Measurements from ENCODE around the gene FRAS1. TPM values are rescaled to one million over a fixed set of nuclear protein-coding genes. Genes with fewer than 3 reads are reported as not detected.
"Not testable (repeated sequence)": the region's sequence is repeated elsewhere in the genome, so short reads cannot be mapped to it uniquely, and the experiment has no call there.

FRAS1 gene
- total RNA-seq, 1 experiment from 2014 or later: 0.23 TPM

- no peak for DNase-seq (ENCODE audit: low read depth, low spot score)
- no peaks in the 10 kb centered on the region for H3K27me3 ChIP-seq (ENCODE audit: control insufficient read depth, insufficient read depth, low read length)
- ChIA-PET CTCF (no interaction called here), POLR2A (no interaction called here)
- no TSS peak for BruUV-seq (replicated peaks)
- H3K27ac ChIP-seq (ENCODE audit: low read length): no peak overlapping the region
- no peak for ATAC-seq
- H3K4me1 ChIP-seq (ENCODE audit: control insufficient read depth, insufficient read depth, low read length): no peaks in the 10 kb centered on the region
- TF ChIP-seq POLR2AphosphoS5 (IDR thresholded peaks at IDR 0.05; ENCODE audit: low read depth, low read length): no peak
- TF ChIP-seq, protein P1, sequence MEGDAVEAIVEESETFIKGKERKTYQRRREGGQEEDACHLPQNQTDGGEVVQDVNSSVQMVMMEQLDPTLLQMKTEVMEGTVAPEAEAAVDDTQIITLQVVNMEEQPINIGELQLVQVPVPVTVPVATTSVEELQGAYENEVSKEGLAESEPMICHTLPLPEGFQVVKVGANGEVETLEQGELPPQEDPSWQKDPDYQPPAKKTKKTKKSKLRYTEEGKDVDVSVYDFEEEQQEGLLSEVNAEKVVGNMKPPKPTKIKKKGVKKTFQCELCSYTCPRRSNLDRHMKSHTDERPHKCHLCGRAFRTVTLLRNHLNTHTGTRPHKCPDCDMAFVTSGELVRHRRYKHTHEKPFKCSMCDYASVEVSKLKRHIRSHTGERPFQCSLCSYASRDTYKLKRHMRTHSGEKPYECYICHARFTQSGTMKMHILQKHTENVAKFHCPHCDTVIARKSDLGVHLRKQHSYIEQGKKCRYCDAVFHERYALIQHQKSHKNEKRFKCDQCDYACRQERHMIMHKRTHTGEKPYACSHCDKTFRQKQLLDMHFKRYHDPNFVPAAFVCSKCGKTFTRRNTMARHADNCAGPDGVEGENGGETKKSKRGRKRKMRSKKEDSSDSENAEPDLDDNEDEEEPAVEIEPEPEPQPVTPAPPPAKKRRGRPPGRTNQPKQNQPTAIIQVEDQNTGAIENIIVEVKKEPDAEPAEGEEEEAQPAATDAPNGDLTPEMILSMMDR (IDR thresholded peaks at IDR 0.05): no peak
- no peak for TF ChIP-seq SIN3A (IDR thresholded peaks at IDR 0.05; ENCODE audit: borderline replicate concordance, insufficient read depth, low read depth, low read length)
- TF ChIP-seq, protein P2, sequence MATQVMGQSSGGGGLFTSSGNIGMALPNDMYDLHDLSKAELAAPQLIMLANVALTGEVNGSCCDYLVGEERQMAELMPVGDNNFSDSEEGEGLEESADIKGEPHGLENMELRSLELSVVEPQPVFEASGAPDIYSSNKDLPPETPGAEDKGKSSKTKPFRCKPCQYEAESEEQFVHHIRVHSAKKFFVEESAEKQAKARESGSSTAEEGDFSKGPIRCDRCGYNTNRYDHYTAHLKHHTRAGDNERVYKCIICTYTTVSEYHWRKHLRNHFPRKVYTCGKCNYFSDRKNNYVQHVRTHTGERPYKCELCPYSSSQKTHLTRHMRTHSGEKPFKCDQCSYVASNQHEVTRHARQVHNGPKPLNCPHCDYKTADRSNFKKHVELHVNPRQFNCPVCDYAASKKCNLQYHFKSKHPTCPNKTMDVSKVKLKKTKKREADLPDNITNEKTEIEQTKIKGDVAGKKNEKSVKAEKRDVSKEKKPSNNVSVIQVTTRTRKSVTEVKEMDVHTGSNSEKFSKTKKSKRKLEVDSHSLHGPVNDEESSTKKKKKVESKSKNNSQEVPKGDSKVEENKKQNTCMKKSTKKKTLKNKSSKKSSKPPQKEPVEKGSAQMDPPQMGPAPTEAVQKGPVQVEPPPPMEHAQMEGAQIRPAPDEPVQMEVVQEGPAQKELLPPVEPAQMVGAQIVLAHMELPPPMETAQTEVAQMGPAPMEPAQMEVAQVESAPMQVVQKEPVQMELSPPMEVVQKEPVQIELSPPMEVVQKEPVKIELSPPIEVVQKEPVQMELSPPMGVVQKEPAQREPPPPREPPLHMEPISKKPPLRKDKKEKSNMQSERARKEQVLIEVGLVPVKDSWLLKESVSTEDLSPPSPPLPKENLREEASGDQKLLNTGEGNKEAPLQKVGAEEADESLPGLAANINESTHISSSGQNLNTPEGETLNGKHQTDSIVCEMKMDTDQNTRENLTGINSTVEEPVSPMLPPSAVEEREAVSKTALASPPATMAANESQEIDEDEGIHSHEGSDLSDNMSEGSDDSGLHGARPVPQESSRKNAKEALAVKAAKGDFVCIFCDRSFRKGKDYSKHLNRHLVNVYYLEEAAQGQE (IDR thresholded peaks at IDR 0.05; ENCODE audit: insufficient read depth in 1 of 2, low read depth in 2 of 2, low read length in 1 of 2): no peak
- no peak for TF ChIP-seq TCF7L2 (IDR thresholded peaks at IDR 0.05; ENCODE audit: low read depth, low read length)
- H3K9me3 ChIP-seq (ENCODE audit: control insufficient read depth, insufficient read depth, low read depth, low read length): no peaks in the 10 kb centered on the region
- in situ Hi-C loops (cut with HindIII; ENCODE audit: low pct_unique_long_range_greater_than_20kb, low sequenced_read_pairs): no loop called here
- no peak overlapping the region for H3K4me3 ChIP-seq (ENCODE audit: low read depth in 2 of 2, low read length in 2 of 2)
- H3K36me3 ChIP-seq (ENCODE audit: control insufficient read depth, insufficient read depth, low read length): no peaks in the 10 kb centered on the region
- intact Hi-C loops (cut with micrococcal nuclease; ENCODE audit: unreplicated experiment): no loop called here
Measured at GRCh38 chr4:78267790-78268189, 210.7 kb downstream of the FRAS1 start.

DNA sequence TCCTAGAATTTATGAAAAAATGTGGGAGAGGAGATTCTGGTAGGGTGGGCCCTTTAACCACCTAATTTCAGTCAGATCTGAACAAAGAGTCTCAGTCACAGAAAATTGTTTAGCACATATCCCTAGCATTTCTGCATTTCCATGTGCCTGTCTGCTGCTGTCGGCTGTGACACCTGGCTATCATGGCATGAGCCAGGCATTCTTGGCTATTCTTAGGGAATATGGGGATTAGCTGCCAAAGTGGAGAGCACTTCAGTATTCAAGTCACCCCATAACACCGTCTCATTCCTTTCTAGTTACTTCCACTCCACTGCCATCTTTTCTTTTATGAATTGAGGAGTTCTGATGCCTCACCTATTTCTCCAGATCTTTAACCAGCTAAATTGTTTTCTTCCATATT is 211.5 kb downstream of the FRAS1 start:
- H3K27me3 ChIP-seq (ENCODE audit: control insufficient read depth, insufficient read depth, low read length): no peaks in the 10 kb centered on the region
- no peaks in the 10 kb centered on the region for H3K4me1 ChIP-seq (ENCODE audit: control insufficient read depth, insufficient read depth, low read length)
- POLR2A ChIA-PET: no interaction called here
- no peak for TF ChIP-seq POLR2AphosphoS5 (IDR thresholded peaks at IDR 0.05; ENCODE audit: low read depth, low read length)
- TF ChIP-seq, protein P2 (IDR thresholded peaks at IDR 0.05; ENCODE audit: insufficient read depth in 1 of 2, low read depth in 2 of 2, low read length in 1 of 2): no peak
- TF ChIP-seq SIN3A (IDR thresholded peaks at IDR 0.05; ENCODE audit: borderline replicate concordance, insufficient read depth, low read depth, low read length): no peak
- TF ChIP-seq TCF7L2 (IDR thresholded peaks at IDR 0.05; ENCODE audit: low read depth, low read length): no peak
- TF ChIP-seq, protein P1 (IDR thresholded peaks at IDR 0.05): no peak
- ATAC-seq (no peak), DNase-seq (ENCODE audit: low read depth, low spot score) (no peak)
- no peak overlapping the region for H3K4me3 ChIP-seq (ENCODE audit: low read depth in 2 of 2, low read length in 2 of 2)
- in situ Hi-C loops (cut with HindIII; ENCODE audit: low pct_unique_long_range_greater_than_20kb, low sequenced_read_pairs) (no loop called here), intact Hi-C loops (cut with micrococcal nuclease; ENCODE audit: unreplicated experiment) (no loop called here)
- H3K9me3 ChIP-seq (ENCODE audit: control insufficient read depth, insufficient read depth, low read depth, low read length): no peaks in the 10 kb centered on the region
- CTCF ChIA-PET: no interaction called here
- H3K36me3 ChIP-seq (ENCODE audit: control insufficient read depth, insufficient read depth, low read length): no peaks in the 10 kb centered on the region
- BruUV-seq (replicated peaks): no TSS peak
- H3K27ac ChIP-seq (ENCODE audit: low read length): no peak overlapping the region

DNA sequence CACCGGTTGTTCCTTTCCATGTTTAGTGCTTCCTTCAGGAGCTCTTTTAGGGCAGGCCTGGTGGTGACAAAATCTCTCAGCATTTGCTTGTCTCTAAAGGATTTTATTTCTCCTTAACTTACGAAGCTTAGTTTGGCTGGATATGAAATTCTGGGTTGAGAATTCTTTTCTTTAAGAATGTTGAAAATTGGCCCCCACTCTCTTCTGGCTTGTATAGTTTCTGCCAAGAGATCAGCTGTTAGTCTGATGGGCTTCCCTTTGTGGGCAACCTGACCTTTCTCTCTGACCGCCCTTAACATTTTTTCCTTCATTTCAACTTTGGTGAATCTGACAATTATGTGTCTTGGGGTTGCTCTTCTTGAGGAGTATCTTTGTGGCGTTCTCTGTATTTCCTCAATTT is 218.3 kb downstream of the FRAS1 start:
- POLR2A ChIA-PET: not testable (repeated sequence)

More for the DNA sequence above, 218.3 kb downstream of the FRAS1 start:
- intact Hi-C loops (cut with micrococcal nuclease; ENCODE audit: unreplicated experiment); H3K9me3 ChIP-seq (ENCODE audit: control insufficient read depth, insufficient read depth, low read depth, low read length); H3K36me3 ChIP-seq (ENCODE audit: control insufficient read depth, insufficient read depth, low read length); ATAC-seq; H3K27ac ChIP-seq (ENCODE audit: low read length); H3K27me3 ChIP-seq (ENCODE audit: control insufficient read depth, insufficient read depth, low read length); in situ Hi-C loops (cut with HindIII; ENCODE audit: low pct_unique_long_range_greater_than_20kb, low sequenced_read_pairs); DNase-seq (ENCODE audit: low read depth, low spot score); BruUV-seq (replicated peaks); CTCF ChIA-PET; H3K4me1 ChIP-seq (ENCODE audit: control insufficient read depth, insufficient read depth, low read length); H3K4me3 ChIP-seq (ENCODE audit: low read depth in 2 of 2, low read length in 2 of 2): not testable (repeated sequence)

Data from Panc1 (cell line).